Activated T-helper 1 cell treated with anti-CD3 and anti-CD28 coated beads, Interleukin-12 subunit alpha, Interleukin-12 subunit beta, Interleukin-2, Interleukin-4 antibody, amounts not matched to agents 30 ng/mL and 10 ng/mL and 1 ng/mL, durations not matched to agents 14 hours and 24 hours and 36 hours (primary cell): ENCODE measurements around the gene RNF166. TPM values are rescaled to one million over a fixed set of nuclear protein-coding genes. Genes with fewer than 3 reads are reported as not detected.
A peak's percentile ranks its signal among the peaks of the same experiment; 100 is the strongest.

Source experiments
- DNase-seq: peaks from one replicate; pipeline ENCODE4 v3.0.0; 2021; ENCODE audit warnings: low spot score
- H3K27ac Mint-ChIP-seq: one replicate; pipeline ENCODE4 v1.8.0; 2021; ENCODE audit warnings: mild to moderate bottlenecking, mixed read lengths
- H3K27me3 Mint-ChIP-seq: one replicate; pipeline ENCODE4 v1.8.0; 2022; ENCODE audit warnings: mild to moderate bottlenecking, moderate library complexity, mixed read lengths; ENCODE audit not compliant: insufficient read depth
- H3K36me3 Mint-ChIP-seq: one replicate; pipeline ENCODE4 v1.8.0; 2021; ENCODE audit warnings: low read depth, mixed read lengths
- H3K4me1 Mint-ChIP-seq: one replicate; pipeline ENCODE4 v1.8.0; 2021; ENCODE audit warnings: low read depth, mixed read lengths
- H3K4me3 Mint-ChIP-seq: one replicate; pipeline ENCODE4 v1.8.0; 2021; ENCODE audit warnings: mild to moderate bottlenecking, moderate library complexity, mixed read lengths
- H3K9me3 Mint-ChIP-seq: one replicate; pipeline ENCODE4 v1.8.0; 2021; ENCODE audit warnings: mixed read lengths
- intact Hi-C: fragments of 100-400 bp; cut with micrococcal nuclease; formaldehyde crosslinking; loops from one replicate; pipeline ENCODE4 v1.15.1; 2024
- total RNA-seq: library from RNA; stranded (reverse); gene quantifications from 2 replicates; pipeline ENCODE4 v1.2.3, GENCODE V29; 2022

Gene RNF166
- total RNA-seq, 1 donor from 2014 or later, result 42.4 TPM

GRCh38 chr16:88656291-88656980, 49.8 kb downstream of the RNF166 start:
- no peak for DNase-seq
- intact Hi-C loops, result no loop called here
- peaks cover 9% of the 10 kb centered on the region for H3K4me1 Mint-ChIP-seq
- no peaks in the 10 kb centered on the region for H3K9me3 Mint-ChIP-seq
- H3K27me3 Mint-ChIP-seq, result no peaks in the 10 kb centered on the region
- H3K36me3 Mint-ChIP-seq, result peaks cover 12% of the 10 kb centered on the region
- H3K4me3 Mint-ChIP-seq, result no peak overlapping the region
- H3K27ac Mint-ChIP-seq, result no peak overlapping the region

- no peak for DNase-seq
- Mint-ChIP-seq H3K4me1 (peaks cover 8% of the 10 kb centered on the region), H3K27me3 (no peaks in the 10 kb centered on the region), H3K27ac (no peak overlapping the region), H3K36me3 (peaks cover 13% of the 10 kb centered on the region), H3K9me3 (no peaks in the 10 kb centered on the region), H3K4me3 (no peak overlapping the region)
- intact Hi-C loops, result no loop called here
These were observed 50.4 kb downstream of the RNF166 start for GRCh38 chr16:88655733-88656281.

- Mint-ChIP-seq H3K27me3 (no peaks in the 10 kb centered on the region), H3K4me3 (no peak overlapping the region), H3K4me1 (peaks cover 8% of the 10 kb centered on the region), H3K27ac (no peak overlapping the region), H3K9me3 (no peaks in the 10 kb centered on the region), H3K36me3 (peaks cover 13% of the 10 kb centered on the region)
- no peak for DNase-seq
- intact Hi-C loops, result no loop called here
These were observed 51.0 kb downstream of the RNF166 start for GRCh38 chr16:88655053-88655732.

- no peak overlapping the region for H3K27ac Mint-ChIP-seq
- no peaks in the 10 kb centered on the region for H3K27me3 Mint-ChIP-seq
- intact Hi-C loops, result no loop called here
- DNase-seq, result no peak
- no peaks in the 10 kb centered on the region for H3K9me3 Mint-ChIP-seq
- peaks cover 13% of the 10 kb centered on the region for H3K36me3 Mint-ChIP-seq
- H3K4me3 Mint-ChIP-seq, result no peak overlapping the region
- H3K4me1 Mint-ChIP-seq, result peaks cover 8% of the 10 kb centered on the region
These were observed 51.7 kb downstream of the RNF166 start for GRCh38 chr16:88654363-88655052.

GRCh38 chr16:88653596-88654362, 52.4 kb downstream of the RNF166 start:
- no peaks in the 10 kb centered on the region for H3K27me3 Mint-ChIP-seq
- peak overlapping the region; percentile 44 for H3K27ac Mint-ChIP-seq
- peaks cover 13% of the 10 kb centered on the region for H3K4me1 Mint-ChIP-seq
- intact Hi-C loops, result no loop called here
- no peak for DNase-seq
- H3K9me3 Mint-ChIP-seq, result no peaks in the 10 kb centered on the region
- peaks cover 16% of the 10 kb centered on the region for H3K36me3 Mint-ChIP-seq
- no peak overlapping the region for H3K4me3 Mint-ChIP-seq

GRCh38 chr16:88653101-88653500, 53.1 kb downstream of the RNF166 start:
- Mint-ChIP-seq H3K9me3 (no peaks in the 10 kb centered on the region), H3K27ac (peak overlapping the region; percentile 44), H3K27me3 (no peaks in the 10 kb centered on the region), H3K4me3 (no peak overlapping the region), H3K4me1 (peaks cover 13% of the 10 kb centered on the region), H3K36me3 (peaks cover 16% of the 10 kb centered on the region)
- DNase-seq, result no peak
- intact Hi-C loops, result no loop called here

GRCh38 chr16:88652762-88653063, 53.5 kb downstream of the RNF166 start:
- Mint-ChIP-seq H3K9me3 (no peaks in the 10 kb centered on the region), H3K27ac (peak overlapping the region; percentile 40), H3K4me1 (peaks cover 13% of the 10 kb centered on the region), H3K36me3 (peaks cover 16% of the 10 kb centered on the region), H3K4me3 (no peak overlapping the region), H3K27me3 (no peaks in the 10 kb centered on the region)
- no peak for DNase-seq
- intact Hi-C loops, result no loop called here

- Mint-ChIP-seq H3K27ac (peak overlapping the region; percentile 85), H3K27me3 (no peaks in the 10 kb centered on the region), H3K4me1 (peaks cover 13% of the 10 kb centered on the region), H3K4me3 (peak overlapping the region; percentile 11), H3K9me3 (no peaks in the 10 kb centered on the region), H3K36me3 (peaks cover 16% of the 10 kb centered on the region)
- intact Hi-C loops, result loop anchor here (1.0 to 2.0 kb wide), 7 partner anchors 11 to 200 kb away; partner anchors contain the start of genes CTU2, MVD, RNF166 and SNAI3
- DNase-seq, result no peak
These were observed 54.0 kb downstream of the RNF166 start for GRCh38 chr16:88651989-88652761.

- Mint-ChIP-seq H3K36me3 (peaks cover 16% of the 10 kb centered on the region), H3K27me3 (no peaks in the 10 kb centered on the region), H3K4me1 (peaks cover 13% of the 10 kb centered on the region), H3K9me3 (no peaks in the 10 kb centered on the region), H3K27ac (peak overlapping the region; percentile 96), H3K4me3 (peak overlapping the region; percentile 88)
- DNase-seq, result peak; percentile 81
- intact Hi-C loops, result loop anchor here (1.0 to 2.0 kb wide), 7 partner anchors 12 to 199 kb away; partner anchors contain the start of genes CTU2, MVD, RNF166 and SNAI3
These were observed 54.8 kb downstream of the RNF166 start for GRCh38 chr16:88651276-88651988.

GRCh38 chr16:88650749-88651275, 55.4 kb downstream of the RNF166 start, which contains the start of gene CYBA:
CYBA (minus strand) TSS chr16:88651053; CDS start chr16:88651013, 40 bp downstream.
- intact Hi-C loops, result loop anchor here (1.0 to 2.0 kb wide), 7 partner anchors 12 to 199 kb away; partner anchors contain the start of genes CTU2, MVD, RNF166 and SNAI3
- peak within 1 kb of the TSS; percentile 88 for H3K4me3 Mint-ChIP-seq
- peak; percentile 88 for DNase-seq
- peak within 1 kb of the TSS; percentile 96 for H3K27ac Mint-ChIP-seq
- H3K27me3 Mint-ChIP-seq, result no peaks in the 10 kb centered on the region
- peaks cover 13% of the 10 kb centered on the region for H3K4me1 Mint-ChIP-seq
- no peaks in the 10 kb centered on the region for H3K9me3 Mint-ChIP-seq
- peaks cover 16% of the 10 kb centered on the region for H3K36me3 Mint-ChIP-seq
